GM19193 (cell line): ENCODE measurements around the gene RNF41.

ENCODE experiments used
- POLR2A ChIP-seq: IDR thresholded peaks from 4 replicates; pipeline ENCODE4 v1.6.1; 2011; ENCODE audit not compliant: insufficient read depth, insufficient read length; ENCODE audit errors: extremely low read depth

The RNF41 gene

GRCh38 chr12:56169229-56169759 is 52.4 kb downstream of the RNF41 start:
- no peak for TF ChIP-seq POLR2A

- peak; percentile 49 for TF ChIP-seq POLR2A
Observed at GRCh38 chr12:56165369-56165768, 56.4 kb downstream of the RNF41 start.

GRCh38 chr12:56164345-56164729 is 57.4 kb downstream of the RNF41 start:
- peak; percentile 57 for TF ChIP-seq POLR2A

GRCh38 chr12:56163533-56164344 is 58.0 kb downstream of the RNF41 start:
- no peak for TF ChIP-seq POLR2A

- peak; percentile 54 for TF ChIP-seq POLR2A
Observed at GRCh38 chr12:56162468-56163290, 59.0 kb downstream of the RNF41 start.

GRCh38 chr12:56161690-56162351 is 59.9 kb downstream of the RNF41 start:
- TF ChIP-seq POLR2A, result peak; percentile 40

GRCh38 chr12:56160894-56161689 is 60.6 kb downstream of the RNF41 start:
- peak; percentile 19 for TF ChIP-seq POLR2A

GRCh38 chr12:56160193-56160763 is 61.4 kb downstream of the RNF41 start:
- peak; percentile 43 for TF ChIP-seq POLR2A

GRCh38 chr12:56159482-56160192 is 62.1 kb downstream of the RNF41 start:
- TF ChIP-seq POLR2A, result peak; percentile 5

- TF ChIP-seq POLR2A, result peak; percentile 26
Observed at GRCh38 chr12:56158926-56159461, 62.7 kb downstream of the RNF41 start.

GRCh38 chr12:56158029-56158925 is 63.4 kb downstream of the RNF41 start, which contains the start of gene MYL6:
Gene MYL6 (plus strand): TSS chr12:56158359. CDS start chr12:56158402, 43 bp downstream.
- TF ChIP-seq POLR2A, result peak; percentile 99
